OCI-LY7 (cell line): Measurements from ENCODE around the gene HLA-E. TPM values are rescaled to one million over a fixed set of nuclear protein-coding genes. Genes with fewer than 3 reads are reported as not detected.

Experiments
- BruUV-seq: library from RNA; stranded (reverse); fragments of 400-500 nt; replicated peaks from 2 replicates; lab custom pipeline; 2021; lab: Mats Ljungman, UMichigan
- CTCF ChIA-PET: fragments of 300-600 bp; sonication (Branson Sonifier 250); formaldehyde crosslinking; loops from one replicate; lab custom pipeline; 2022; ENCODE audit warnings: antibody characterized with exemption; ENCODE audit not compliant: unreplicated experiment; lab: Charles Lee
- POLR2A ChIA-PET: fragments of 300-600 bp; sonication (Branson Sonifier 250); formaldehyde crosslinking; loops from one replicate; lab custom pipeline; 2022; ENCODE audit warnings: antibody characterized with exemption; lab: Charles Lee
- DNase-seq: peaks from one replicate; pipeline ENCODE4 v3.0.0-alpha.2; 2015; ENCODE audit warnings: low spot score
- H2AFZ ChIP-seq: fragments of 200-600 bp; sonication (generic), shearing (Covaris generic); 2 replicates; pipeline ENCODE4 v1.6.1; 2014; ENCODE audit warnings: mild to moderate bottlenecking, antibody characterized with exemption, low read length, moderate library complexity
- H3K27ac ChIP-seq: fragments of 200-600 bp; sonication (generic); 2 replicates; pipeline ENCODE4 v1.5.1; 2014; ENCODE audit warnings: mixed run types, low read depth, mild to moderate bottlenecking, moderate library complexity, low read length, inconsistent platforms; ENCODE audit not compliant: poor library complexity, severe bottlenecking
- H3K36me3 ChIP-seq: fragments of 200-600 bp; sonication (generic); 2 replicates; pipeline ENCODE4 v1.6.1; 2014; ENCODE audit warnings: mild to moderate bottlenecking, antibody characterized with exemption, low read length, moderate library complexity, mixed read lengths; ENCODE audit not compliant: insufficient read depth
- H3K4me1 ChIP-seq: fragments of 200-600 bp; sonication (generic); 2 replicates; pipeline ENCODE4 v1.5.1; 2014; ENCODE audit warnings: mild to moderate bottlenecking, low read length; ENCODE audit not compliant: insufficient read depth, poor library complexity, severe bottlenecking
- H3K4me2 ChIP-seq: fragments of 200-600 bp; sonication (generic); 2 replicates; pipeline ENCODE4 v1.6.1; 2014; ENCODE audit warnings: mild to moderate bottlenecking, low read length
- H3K4me3 ChIP-seq: fragments of 200-600 bp; sonication (generic); 2 replicates; pipeline ENCODE4 v1.5.1; 2014; ENCODE audit warnings: mild to moderate bottlenecking, low read depth, low read length; ENCODE audit not compliant: poor library complexity, severe bottlenecking
- H3K79me2 ChIP-seq: fragments of 200-600 bp; sonication (generic); 2 replicates; pipeline ENCODE4 v1.6.1; 2016; ENCODE audit warnings: low read depth, mild to moderate bottlenecking, low read length, moderate library complexity, mixed read lengths; ENCODE audit not compliant: insufficient read depth
- H3K9me2 ChIP-seq: fragments of 200-600 bp; sonication (generic); 2 replicates; pipeline ENCODE4 v1.6.1; 2016; ENCODE audit warnings: mild to moderate bottlenecking, low read length, mixed read lengths; ENCODE audit not compliant: insufficient read depth
- H3K9me3 ChIP-seq: fragments of 200-600 bp; sonication (generic); 2 replicates; pipeline ENCODE4 v1.6.1; 2014; ENCODE audit warnings: mild to moderate bottlenecking, mixed run types, low read length, mixed read lengths
- H4K20me1 ChIP-seq: fragments of 200-600 bp; sonication (generic); 2 replicates; pipeline ENCODE4 v1.6.1; 2014; ENCODE audit warnings: mild to moderate bottlenecking, antibody characterized with exemption, low read length, moderate library complexity, mixed read lengths; ENCODE audit not compliant: insufficient read depth
- CTCF ChIP-seq: fragments of 200-600 bp; sonication (generic); conservative IDR thresholded peaks from 2 replicates; pipeline ENCODE4 v1.5.1; 2014; ENCODE audit warnings: mild to moderate bottlenecking, antibody characterized with exemption, low read length, moderate library complexity, mixed read lengths
- EZH2phosphoT487 ChIP-seq: fragments of 200-600 bp; sonication (generic); IDR thresholded peaks from 2 replicates; pipeline ENCODE4 v1.6.1; 2018; ENCODE audit warnings: low read depth, borderline replicate concordance, mild to moderate bottlenecking, mixed run types, antibody characterized with exemption, low read length, moderate library complexity, mixed read lengths
- intact Hi-C: fragments of 100-400 bp; cut with micrococcal nuclease; formaldehyde crosslinking; loops from one replicate; pipeline ENCODE4 v1.10.0; 2022; ENCODE audit not compliant: unreplicated experiment
- total RNA-seq, 2 experiments: library from RNA; depleted of rRNA in 1 of 2; stranded (reverse); fragments of >200 nt in 1 of 2; shearing (Covaris generic) in 1 of 2; gene quantifications; 2 replicates each; pipeline ENCODE4 v1.2.3, GENCODE V29; 2014 to 2022

HLA-E gene
- total RNA-seq, 2 experiments from 2014 or later: 123 to 131 TPM

GRCh38 chr6:30452736-30453507 lies 36.4 kb upstream of the HLA-E start:
- Histone ChIP-seq H3K4me2 (no peak overlapping the region), H3K79me2 (no peaks in the 10 kb centered on the region), H3K4me3 (no peak overlapping the region), H4K20me1 (no peaks in the 10 kb centered on the region), H3K9me2 (no peaks in the 10 kb centered on the region), H3K27ac (no peak overlapping the region), H2AFZ (no peak overlapping the region), H3K9me3 (no peaks in the 10 kb centered on the region), H3K4me1 (no peaks in the 10 kb centered on the region), H3K36me3 (no peaks in the 10 kb centered on the region)
- no peak for DNase-seq
- BruUV-seq: no TSS peak
- TF ChIP-seq EZH2phosphoT487: no peak
- no peak for TF ChIP-seq CTCF
- ChIA-PET POLR2A (no interaction called here), CTCF (interaction anchor here (0.6 to 1.0 kb wide), 4 partner anchors 10 to 64 kb away, joined by 3 read pairs; no protein-coding TSS in a partner anchor)
- intact Hi-C loops: no loop called here

DNA sequence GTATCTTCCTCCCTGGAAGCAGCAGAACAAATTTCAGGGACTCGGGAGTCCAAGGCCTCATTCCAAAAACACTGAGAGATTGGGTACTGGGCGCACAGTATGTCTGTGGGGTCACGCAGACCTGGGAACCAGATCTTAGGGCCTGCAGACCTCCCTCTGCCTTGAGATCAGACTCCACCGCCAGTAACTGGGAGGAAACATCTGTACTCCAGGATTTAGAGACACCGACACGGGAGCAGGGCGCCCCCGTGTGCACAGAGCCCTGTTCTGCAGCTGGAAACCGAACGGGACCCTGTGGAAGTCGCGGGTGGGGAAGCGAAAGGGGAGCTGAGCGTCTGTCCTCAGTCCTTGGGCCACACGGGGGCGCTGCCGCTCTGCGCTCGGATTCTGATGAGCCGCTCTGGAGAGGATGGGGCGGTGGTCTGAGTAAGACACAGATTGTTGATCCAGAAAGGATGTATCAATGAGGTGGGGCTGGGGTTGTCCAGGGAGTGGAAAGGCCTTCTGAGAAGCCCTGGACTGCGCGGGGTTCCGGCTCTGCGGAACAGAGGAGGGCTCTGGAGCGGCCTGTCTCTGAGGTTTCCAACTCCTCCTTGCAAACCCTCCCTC lies 35.7 kb upstream of the HLA-E start:
- intact Hi-C loops: no loop called here
- no peak for TF ChIP-seq EZH2phosphoT487
- peak; percentile 97 for TF ChIP-seq CTCF
- Histone ChIP-seq H4K20me1 (no peaks in the 10 kb centered on the region), H3K4me1 (no peaks in the 10 kb centered on the region), H2AFZ (no peak overlapping the region), H3K4me2 (no peak overlapping the region), H3K27ac (no peak overlapping the region), H3K9me3 (no peaks in the 10 kb centered on the region), H3K79me2 (no peaks in the 10 kb centered on the region), H3K4me3 (no peak overlapping the region), H3K9me2 (no peaks in the 10 kb centered on the region), H3K36me3 (no peaks in the 10 kb centered on the region)
- BruUV-seq: no TSS peak
- ChIA-PET POLR2A (no interaction called here), CTCF (interaction anchor here (0.6 to 1.0 kb wide), 5 partner anchors 10 to 64 kb away, joined by 3 read pairs; no protein-coding TSS in a partner anchor)
- DNase-seq: peak; percentile 85

GRCh38 chr6:30459145-30459544 lies 30.2 kb upstream of the HLA-E start:
- no peak overlapping the region for H2AFZ ChIP-seq
- no peak for TF ChIP-seq EZH2phosphoT487
- TF ChIP-seq CTCF: no peak
- H4K20me1 ChIP-seq: no peaks in the 10 kb centered on the region
- no peak for DNase-seq
- H3K79me2 ChIP-seq: no peaks in the 10 kb centered on the region
- CTCF ChIA-PET: no interaction called here
- POLR2A ChIA-PET: no interaction called here
- no peaks in the 10 kb centered on the region for H3K36me3 ChIP-seq
- intact Hi-C loops: no loop called here
- H3K27ac ChIP-seq: no peak overlapping the region
- no peak overlapping the region for H3K4me2 ChIP-seq
- H3K9me3 ChIP-seq: no peaks in the 10 kb centered on the region
- BruUV-seq: no TSS peak
- H3K9me2 ChIP-seq: no peaks in the 10 kb centered on the region
- H3K4me3 ChIP-seq: no peak overlapping the region
- no peaks in the 10 kb centered on the region for H3K4me1 ChIP-seq
